ENCODE data around the gene UBIAD1. TPM values are rescaled to one million over a fixed set of nuclear protein-coding genes. Genes with fewer than 3 reads are reported as not detected.

The UBIAD1 gene
- total RNA-seq, 1 experiment from 2014 or later: 21.6 TPM

DNA sequence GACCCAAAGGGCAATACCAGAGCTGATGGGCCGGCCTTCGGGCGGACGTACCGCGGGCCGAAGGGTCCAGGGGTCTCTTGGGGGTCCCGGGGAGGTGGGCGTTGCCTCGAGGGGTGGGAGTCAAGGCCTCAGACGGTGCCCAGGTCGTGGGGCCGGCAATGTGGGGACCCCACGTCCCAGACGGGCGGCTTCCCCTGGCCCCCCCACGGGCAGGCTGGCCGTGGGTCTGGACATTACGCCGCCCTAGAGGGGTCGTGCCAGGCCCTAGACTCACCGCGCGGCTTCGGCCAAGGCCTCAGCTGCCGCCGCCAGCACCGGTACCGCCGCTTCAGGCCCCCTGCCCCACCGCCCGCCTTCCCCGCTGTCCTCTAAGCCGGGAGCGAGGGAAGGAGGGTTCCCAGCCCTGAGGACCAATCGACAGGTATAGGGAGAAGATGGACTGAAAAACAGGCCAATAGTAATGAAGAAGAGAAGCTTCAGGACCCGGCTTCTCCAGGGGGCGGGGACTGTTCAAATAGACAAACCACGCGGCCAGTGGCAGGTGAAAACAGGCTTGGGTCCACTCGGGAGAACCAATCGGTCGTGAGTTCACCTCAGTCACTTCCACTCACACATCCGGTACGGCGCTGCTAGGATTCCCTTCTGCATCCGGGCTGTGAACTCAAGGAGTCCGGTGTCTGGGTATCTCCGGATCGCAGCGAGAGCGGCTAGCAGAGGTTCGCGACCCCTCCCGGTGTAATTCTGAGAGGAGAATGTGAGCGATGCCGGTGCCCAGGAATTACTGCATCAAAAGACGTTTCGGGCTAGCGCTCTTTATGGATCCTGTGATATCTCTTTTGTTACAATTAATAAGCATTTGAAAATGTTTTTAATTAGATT, 10.6 kb upstream of the UBIAD1 start, which contains the start of gene MTOR (continued):
- no peak for TF ChIP-seq AFF4 (CRISPR knock-in tag; IDR thresholded peaks at IDR 0.05; ENCODE audit: borderline replicate concordance)
- no peak for TF ChIP-seq GTF2I (CRISPR knock-in tag; conservative IDR thresholded peaks at IDR 0.05)
- TF ChIP-seq MYBL2 (CRISPR knock-in tag; IDR thresholded peaks at IDR 0.05): no peak
- no peak for TF ChIP-seq ZBTB43 (CRISPR knock-in tag; IDR thresholded peaks at IDR 0.05)
- TF ChIP-seq NR3C1 (CRISPR knock-in tag; conservative IDR thresholded peaks at IDR 0.05; ENCODE audit: low read depth): no peak
- no peak for TF ChIP-seq TCF7 (CRISPR knock-in tag; IDR thresholded peaks at IDR 0.05; ENCODE audit: low read depth)
- TF ChIP-seq ZMAT4 (CRISPR knock-in tag; IDR thresholded peaks at IDR 0.05): no peak
- no peak for TF ChIP-seq FOXJ3 (CRISPR knock-in tag; IDR thresholded peaks at IDR 0.05; ENCODE audit: borderline replicate concordance)
- TF ChIP-seq, protein P1, sequence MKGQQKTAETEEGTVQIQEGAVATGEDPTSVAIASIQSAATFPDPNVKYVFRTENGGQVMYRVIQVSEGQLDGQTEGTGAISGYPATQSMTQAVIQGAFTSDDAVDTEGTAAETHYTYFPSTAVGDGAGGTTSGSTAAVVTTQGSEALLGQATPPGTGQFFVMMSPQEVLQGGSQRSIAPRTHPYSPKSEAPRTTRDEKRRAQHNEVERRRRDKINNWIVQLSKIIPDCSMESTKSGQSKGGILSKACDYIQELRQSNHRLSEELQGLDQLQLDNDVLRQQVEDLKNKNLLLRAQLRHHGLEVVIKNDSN (CRISPR knock-in tag; IDR thresholded peaks at IDR 0.05): 0 out of 2 replicates have a peak, but pooled peaks have one; percentile 14
- 0 out of 2 replicates have a peak, but pooled peaks have one; percentile 61 for TF ChIP-seq KAT7 (CRISPR knock-in tag; IDR thresholded peaks at IDR 0.05; ENCODE audit: borderline replicate concordance)
- TF ChIP-seq TEAD4 (CRISPR knock-in tag; IDR thresholded peaks at IDR 0.05): no peak
- no peak for TF ChIP-seq ZNF416 (CRISPR knock-in tag; IDR thresholded peaks at IDR 0.05)
- TF ChIP-seq CREM (CRISPR knock-in tag; IDR thresholded peaks at IDR 0.05): 0 out of 2 replicates have a peak, but pooled peaks have one; percentile 49
- no peak; the same call in 1 of the 2 replicates for TF ChIP-seq FOXP1 (CRISPR knock-in tag; IDR thresholded peaks at IDR 0.05; ENCODE audit: borderline replicate concordance)
- TF ChIP-seq, protein P2, sequence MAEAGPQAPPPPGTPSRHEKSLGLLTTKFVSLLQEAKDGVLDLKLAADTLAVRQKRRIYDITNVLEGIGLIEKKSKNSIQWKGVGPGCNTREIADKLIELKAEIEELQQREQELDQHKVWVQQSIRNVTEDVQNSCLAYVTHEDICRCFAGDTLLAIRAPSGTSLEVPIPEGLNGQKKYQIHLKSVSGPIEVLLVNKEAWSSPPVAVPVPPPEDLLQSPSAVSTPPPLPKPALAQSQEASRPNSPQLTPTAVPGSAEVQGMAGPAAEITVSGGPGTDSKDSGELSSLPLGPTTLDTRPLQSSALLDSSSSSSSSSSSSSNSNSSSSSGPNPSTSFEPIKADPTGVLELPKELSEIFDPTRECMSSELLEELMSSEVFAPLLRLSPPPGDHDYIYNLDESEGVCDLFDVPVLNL (CRISPR knock-in tag; IDR thresholded peaks at IDR 0.05; ENCODE audit: borderline replicate concordance, low read depth): no peak
- no peak for TF ChIP-seq CBFB (CRISPR knock-in tag; IDR thresholded peaks at IDR 0.05; ENCODE audit: low read depth)
- TF ChIP-seq GRHL2 (CRISPR knock-in tag; IDR thresholded peaks at IDR 0.05; ENCODE audit: insufficient replicate concordance, severe bottlenecking): no peak
- TF ChIP-seq ZNF219 (CRISPR knock-in tag; IDR thresholded peaks at IDR 0.05; ENCODE audit: borderline replicate concordance): no peak
- TF ChIP-seq FOXK1 (CRISPR knock-in tag; IDR thresholded peaks at IDR 0.05): peak; percentile 54; the same call in 1 of the 2 replicates
- TF ChIP-seq SMAD3 (CRISPR knock-in tag; IDR thresholded peaks at IDR 0.05; ENCODE audit: borderline replicate concordance): 0 out of 2 replicates have a peak, but pooled peaks have one; percentile 18
- TF ChIP-seq SP1 (CRISPR knock-in tag; conservative IDR thresholded peaks at IDR 0.05): peak; percentile 89
- TF ChIP-seq MAX (CRISPR knock-in tag; IDR thresholded peaks at IDR 0.05): no peak
- TF ChIP-seq, protein P3, sequence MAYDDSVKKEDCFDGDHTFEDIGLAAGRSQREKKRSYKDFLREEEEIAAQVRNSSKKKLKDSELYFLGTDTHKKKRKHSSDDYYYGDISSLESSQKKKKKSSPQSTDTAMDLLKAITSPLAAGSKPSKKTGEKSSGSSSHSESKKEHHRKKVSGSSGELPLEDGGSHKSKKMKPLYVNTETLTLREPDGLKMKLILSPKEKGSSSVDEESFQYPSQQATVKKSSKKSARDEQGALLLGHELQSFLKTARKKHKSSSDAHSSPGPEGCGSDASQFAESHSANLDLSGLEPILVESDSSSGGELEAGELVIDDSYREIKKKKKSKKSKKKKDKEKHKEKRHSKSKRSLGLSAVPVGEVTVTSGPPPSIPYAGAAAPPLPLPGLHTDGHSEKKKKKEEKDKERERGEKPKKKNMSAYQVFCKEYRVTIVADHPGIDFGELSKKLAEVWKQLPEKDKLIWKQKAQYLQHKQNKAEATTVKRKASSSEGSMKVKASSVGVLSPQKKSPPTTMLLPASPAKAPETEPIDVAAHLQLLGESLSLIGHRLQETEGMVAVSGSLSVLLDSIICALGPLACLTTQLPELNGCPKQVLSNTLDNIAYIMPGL (CRISPR knock-in tag; IDR thresholded peaks at IDR 0.05): 0 out of 2 replicates have a peak, but pooled peaks have one; percentile 45
- peak; percentile 50; the same call in 1 of the 2 replicates for TF ChIP-seq ZNF232 (CRISPR knock-in tag; IDR thresholded peaks at IDR 0.05)
- TF ChIP-seq, protein P4, sequence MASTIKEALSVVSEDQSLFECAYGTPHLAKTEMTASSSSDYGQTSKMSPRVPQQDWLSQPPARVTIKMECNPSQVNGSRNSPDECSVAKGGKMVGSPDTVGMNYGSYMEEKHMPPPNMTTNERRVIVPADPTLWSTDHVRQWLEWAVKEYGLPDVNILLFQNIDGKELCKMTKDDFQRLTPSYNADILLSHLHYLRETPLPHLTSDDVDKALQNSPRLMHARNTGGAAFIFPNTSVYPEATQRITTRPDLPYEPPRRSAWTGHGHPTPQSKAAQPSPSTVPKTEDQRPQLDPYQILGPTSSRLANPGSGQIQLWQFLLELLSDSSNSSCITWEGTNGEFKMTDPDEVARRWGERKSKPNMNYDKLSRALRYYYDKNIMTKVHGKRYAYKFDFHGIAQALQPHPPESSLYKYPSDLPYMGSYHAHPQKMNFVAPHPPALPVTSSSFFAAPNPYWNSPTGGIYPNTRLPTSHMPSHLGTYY (CRISPR knock-in tag; IDR thresholded peaks at IDR 0.05): no peak

All from WTC11 (cell line).